H1 (cell line): ENCODE results near the gene ECI2.
"Not testable (repeated sequence)": the region's sequence is repeated elsewhere in the genome, so short reads cannot be mapped to it uniquely, and the experiment has no call there.

Source experiments
- EP300 ChIP-seq, 2 experiments: IDR thresholded peaks; 1 replicate in 1 of 2; 2 replicates in 1 of 2; pipeline ENCODE4 v1.6.1; 2011 to 2012; ENCODE audit warnings: low read depth in 2 of 2, low read length in 2 of 2, mild to moderate bottlenecking in 2 of 2, borderline replicate concordance in 1 of 2, inconsistent platforms in 1 of 2, moderate library complexity in 1 of 2
- HDAC6 ChIP-seq: IDR thresholded peaks from one replicate; pipeline ENCODE4 v1.7.1; 2012; ENCODE audit warnings: low read depth, mild to moderate bottlenecking, inconsistent platforms, low read length, moderate library complexity
- KDM1A ChIP-seq: fragments of 200-600, 300-600 bp; sonication (generic); IDR thresholded peaks from 2 replicates; pipeline ENCODE4 v1.7.1; 2016; ENCODE audit warnings: mild to moderate bottlenecking, low read length, borderline replicate concordance
- KDM4A ChIP-seq: IDR thresholded peaks from one replicate; pipeline ENCODE4 v1.7.1; 2012; ENCODE audit warnings: low read depth, mild to moderate bottlenecking, moderate library complexity, low read length, inconsistent platforms; ENCODE audit not compliant: severe bottlenecking
- NRF1 ChIP-seq: IDR thresholded peaks from 2 replicates; pipeline ENCODE4 v1.6.1; 2011; ENCODE audit warnings: mild to moderate bottlenecking, low read depth, low read length, improper control_type of control experiment
- POLR2A ChIP-seq, 2 experiments: IDR thresholded peaks; 1 replicate in 1 of 2; 2 replicates in 1 of 2; pipeline ENCODE4 v1.6.1; 2011; ENCODE audit warnings: low read depth in 2 of 2, low read length in 2 of 2, mild to moderate bottlenecking in 2 of 2; ENCODE audit errors: control extremely low read depth in 1 of 2
- POLR2AphosphoS5 ChIP-seq: IDR thresholded peaks from 2 replicates; pipeline ENCODE4 v1.6.1; 2011; ENCODE audit warnings: low read depth, low read length
- SIX5 ChIP-seq: IDR thresholded peaks from 2 replicates; pipeline ENCODE4 v1.6.1; 2011; ENCODE audit warnings: mild to moderate bottlenecking, low read depth, low read length
- SP1 ChIP-seq: IDR thresholded peaks from 2 replicates; pipeline ENCODE4 v1.6.1; 2011; ENCODE audit warnings: low read depth, low read length
- SUZ12 ChIP-seq: fragments of 200-600 bp; sonication (generic); IDR thresholded peaks from 2 replicates; pipeline ENCODE4 v1.6.1; 2012; ENCODE audit warnings: mild to moderate bottlenecking, inconsistent platforms, low read length, moderate library complexity, mixed read lengths
- TEAD4 ChIP-seq: IDR thresholded peaks from 2 replicates; pipeline ENCODE4 v1.6.1; 2012; ENCODE audit warnings: low read depth, low read length, inconsistent platforms, mixed read lengths
- YY1 ChIP-seq: IDR thresholded peaks from 2 replicates; pipeline ENCODE4 v1.6.1; 2011; ENCODE audit warnings: low read depth, mild to moderate bottlenecking, low read length
- TF ChIP-seq, protein P1 (sequence below), 3 experiments: IDR thresholded peaks; 1 replicate in 2 of 3; 2 replicates in 1 of 3; pipeline versions ENCODE4 v1.5.1 to v1.6.1; 2011; ENCODE audit warnings: low read length in 3 of 3, mild to moderate bottlenecking in 3 of 3, inconsistent platforms in 2 of 3, low read depth in 1 of 3, moderate library complexity in 1 of 3; ENCODE audit not compliant: insufficient read depth in 1 of 3; ENCODE audit errors: control extremely low read depth in 1 of 3
- TF ChIP-seq, protein P2 (sequence below): IDR thresholded peaks from 2 replicates; pipeline ENCODE4 v1.6.1; 2012; ENCODE audit warnings: inconsistent platforms

DNA sequence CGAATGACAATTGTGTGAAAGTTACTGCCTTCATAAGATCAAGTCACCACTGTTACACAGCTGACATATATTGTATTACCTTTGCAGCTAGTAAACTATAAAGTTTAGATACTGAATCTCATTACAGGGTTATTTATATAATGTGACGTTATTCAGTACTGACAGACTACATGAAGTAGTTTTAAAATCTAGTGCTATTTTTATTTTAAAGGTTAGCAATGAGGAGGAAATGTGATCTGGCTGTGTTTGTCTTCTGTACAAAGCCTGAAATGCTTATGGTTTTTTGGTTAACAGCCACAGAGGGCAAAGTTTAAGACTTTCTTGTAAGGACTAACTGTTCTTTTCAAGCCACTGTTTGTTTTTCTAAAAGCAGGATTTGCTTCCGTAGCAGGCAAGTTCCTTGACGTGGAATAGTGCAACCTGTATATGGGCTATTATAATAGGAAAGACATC, 26.0 kb downstream of the ECI2 start:
- TF ChIP-seq, protein P1, sequence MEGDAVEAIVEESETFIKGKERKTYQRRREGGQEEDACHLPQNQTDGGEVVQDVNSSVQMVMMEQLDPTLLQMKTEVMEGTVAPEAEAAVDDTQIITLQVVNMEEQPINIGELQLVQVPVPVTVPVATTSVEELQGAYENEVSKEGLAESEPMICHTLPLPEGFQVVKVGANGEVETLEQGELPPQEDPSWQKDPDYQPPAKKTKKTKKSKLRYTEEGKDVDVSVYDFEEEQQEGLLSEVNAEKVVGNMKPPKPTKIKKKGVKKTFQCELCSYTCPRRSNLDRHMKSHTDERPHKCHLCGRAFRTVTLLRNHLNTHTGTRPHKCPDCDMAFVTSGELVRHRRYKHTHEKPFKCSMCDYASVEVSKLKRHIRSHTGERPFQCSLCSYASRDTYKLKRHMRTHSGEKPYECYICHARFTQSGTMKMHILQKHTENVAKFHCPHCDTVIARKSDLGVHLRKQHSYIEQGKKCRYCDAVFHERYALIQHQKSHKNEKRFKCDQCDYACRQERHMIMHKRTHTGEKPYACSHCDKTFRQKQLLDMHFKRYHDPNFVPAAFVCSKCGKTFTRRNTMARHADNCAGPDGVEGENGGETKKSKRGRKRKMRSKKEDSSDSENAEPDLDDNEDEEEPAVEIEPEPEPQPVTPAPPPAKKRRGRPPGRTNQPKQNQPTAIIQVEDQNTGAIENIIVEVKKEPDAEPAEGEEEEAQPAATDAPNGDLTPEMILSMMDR (IDR thresholded peaks at IDR 0.05; ENCODE audit: control extremely low read depth in 1 of 3, insufficient read depth in 1 of 3, low read depth in 1 of 3, low read length in 3 of 3): not testable (repeated sequence)
- not testable (repeated sequence) for TF ChIP-seq HDAC6; EP300 (IDR thresholded peaks at IDR 0.05; ENCODE audit: borderline replicate concordance in 1 of 2, low read depth in 2 of 2, low read length in 2 of 2); POLR2AphosphoS5; SP1; YY1; POLR2A (IDR thresholded peaks at IDR 0.05; ENCODE audit: control extremely low read depth in 1 of 2, low read depth in 2 of 2, low read length in 2 of 2); NRF1; TEAD4; SIX5; SUZ12; KDM1A; KDM4A
- TF ChIP-seq, protein P2, sequence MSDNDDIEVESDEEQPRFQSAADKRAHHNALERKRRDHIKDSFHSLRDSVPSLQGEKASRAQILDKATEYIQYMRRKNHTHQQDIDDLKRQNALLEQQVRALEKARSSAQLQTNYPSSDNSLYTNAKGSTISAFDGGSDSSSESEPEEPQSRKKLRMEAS: not testable (repeated sequence)
